Stromal cell of bone marrow (primary cell): ENCODE results near the gene BIRC6.
"Not testable (repeated sequence)": the region's sequence is repeated elsewhere in the genome, so short reads cannot be mapped to it uniquely, and the experiment has no call there.

Experiments
- DNase-seq: peaks from one replicate; pipeline ENCODE4 v3.0.0-alpha.2; 2012; ENCODE audit warnings: low read depth

The BIRC6 gene

GRCh38 chr2:32356681-32357317 lies at the start of gene BIRC6:
BIRC6 (plus strand) TSS chr2:32357023; CDS start chr2:32357162, 139 bp downstream.
- peak; percentile 95 for DNase-seq

- no peak for DNase-seq
These were observed 46.2 kb upstream of the BIRC6 start for GRCh38 chr2:32310577-32310976.

- DNase-seq = no peak
These were observed 41.9 kb upstream of the BIRC6 start for GRCh38 chr2:32314886-32315285.

- DNase-seq = not testable (repeated sequence)
These were observed 28.1 kb upstream of the BIRC6 start for GRCh38 chr2:32328679-32329078.

GRCh38 chr2:32329180-32329980 lies 27.4 kb upstream of the BIRC6 start:
- not testable (repeated sequence) for DNase-seq

GRCh38 chr2:32330136-32330535 lies 26.7 kb upstream of the BIRC6 start:
- no peak for DNase-seq

- DNase-seq = no peak
These were observed 14.0 kb upstream of the BIRC6 start for GRCh38 chr2:32342801-32343200.

GRCh38 chr2:32350797-32351196 lies 6.0 kb upstream of the BIRC6 start:
- DNase-seq = not testable (repeated sequence)

- DNase-seq = no peak
These were observed 695 bp upstream of the BIRC6 start for GRCh38 chr2:32355976-32356680.

- DNase-seq = no peak
These were observed 691 bp downstream of the BIRC6 start for GRCh38 chr2:32357318-32358110.

- no peak for DNase-seq
These were observed 1.3 kb downstream of the BIRC6 start for GRCh38 chr2:32358111-32358482.

GRCh38 chr2:32360416-32360815 lies 3.6 kb downstream of the BIRC6 start:
- DNase-seq = no peak

- not testable (repeated sequence) for DNase-seq
These were observed 6.2 kb downstream of the BIRC6 start for GRCh38 chr2:32362997-32363396.

- DNase-seq = no peak
These were observed 6.8 kb downstream of the BIRC6 start for GRCh38 chr2:32363597-32363996.

GRCh38 chr2:32364290-32364689 lies 7.5 kb downstream of the BIRC6 start:
- DNase-seq = not testable (repeated sequence)

GRCh38 chr2:32365679-32366078 lies 8.9 kb downstream of the BIRC6 start:
- not testable (repeated sequence) for DNase-seq

GRCh38 chr2:32366595-32366994 lies 9.8 kb downstream of the BIRC6 start:
- no peak for DNase-seq

- no peak for DNase-seq
These were observed 12.4 kb downstream of the BIRC6 start for GRCh38 chr2:32369222-32369621.

GRCh38 chr2:32370942-32371341 lies 14.1 kb downstream of the BIRC6 start:
- DNase-seq = not testable (repeated sequence)

- DNase-seq = no peak
These were observed 15.8 kb downstream of the BIRC6 start for GRCh38 chr2:32372519-32373182.

- no peak for DNase-seq
These were observed 18.5 kb downstream of the BIRC6 start for GRCh38 chr2:32375228-32375892.
